GM18498 (cell line): ENCODE measurements around the gene ZNF350.
"Not testable (repeated sequence)": the region's sequence is repeated elsewhere in the genome, so short reads cannot be mapped to it uniquely, and the experiment has no call there.

ENCODE experiments used
- ATAC-seq: cut with Tn5 transposase; IDR thresholded peaks from one replicate; pipeline ENCODE4 v1.9.1; 2021; ENCODE audit warnings: mild to moderate bottlenecking, moderate library complexity; ENCODE audit not compliant: unreplicated experiment

ZNF350 gene

DNA sequence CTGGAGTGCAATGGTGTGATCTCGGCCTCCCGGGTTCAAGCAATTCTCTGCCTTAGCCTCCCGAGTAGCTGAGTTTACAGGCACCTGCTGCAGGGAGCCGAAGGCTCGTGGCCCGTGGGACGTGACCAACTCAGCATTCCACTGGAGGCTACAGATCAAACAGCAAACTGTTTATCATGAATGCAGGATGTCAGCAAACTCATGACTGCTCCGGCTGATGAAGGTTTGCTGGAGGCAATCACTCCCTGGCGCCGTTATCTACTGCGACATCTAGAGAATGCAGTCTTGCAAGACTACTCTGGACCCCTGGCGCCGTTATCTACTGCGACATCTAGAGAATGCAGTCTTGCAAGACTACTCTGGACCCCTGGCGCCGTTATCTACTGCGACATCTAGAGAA is 10.9 kb downstream of the ZNF350 start:
- not testable (repeated sequence) for ATAC-seq

DNA sequence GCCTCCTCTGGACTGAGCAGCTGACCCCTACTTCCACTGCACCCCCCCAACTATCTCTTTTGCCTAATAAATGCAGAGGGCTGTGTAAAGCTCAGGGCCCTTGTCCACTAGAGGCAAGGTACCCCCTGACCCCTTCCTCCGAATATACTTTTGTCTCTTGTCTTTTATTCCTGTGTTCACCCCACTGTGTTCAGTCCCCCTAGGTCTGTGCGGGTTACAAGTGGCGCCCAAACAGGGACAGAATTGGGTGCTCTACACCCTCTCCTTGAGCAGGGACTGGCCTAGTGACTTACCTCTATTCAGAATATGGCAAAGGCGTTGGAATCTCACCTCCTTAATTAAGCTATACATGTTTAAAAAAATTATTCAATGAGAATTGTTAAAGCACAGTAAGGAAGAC is 15.0 kb downstream of the ZNF350 start:
- no peak for ATAC-seq

DNA sequence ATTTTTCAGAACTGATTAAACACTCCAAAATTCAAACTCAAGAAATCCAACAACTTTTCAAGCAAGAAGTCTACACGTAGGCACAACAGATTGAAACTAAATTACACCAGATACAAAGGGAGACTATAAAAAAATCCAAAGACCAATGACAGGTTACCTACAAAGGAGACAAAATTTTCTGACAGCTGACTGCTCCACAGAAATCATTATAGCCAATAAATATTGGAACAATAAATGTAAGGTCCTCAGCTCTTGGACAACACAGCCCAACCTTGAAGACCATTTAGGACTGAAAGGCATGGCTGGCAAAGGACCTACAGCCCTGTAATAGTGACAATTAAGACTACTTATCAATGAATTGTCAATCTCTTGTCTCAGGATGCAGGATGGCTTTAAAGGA is 15.9 kb downstream of the ZNF350 start:
- ATAC-seq, result no peak

DNA sequence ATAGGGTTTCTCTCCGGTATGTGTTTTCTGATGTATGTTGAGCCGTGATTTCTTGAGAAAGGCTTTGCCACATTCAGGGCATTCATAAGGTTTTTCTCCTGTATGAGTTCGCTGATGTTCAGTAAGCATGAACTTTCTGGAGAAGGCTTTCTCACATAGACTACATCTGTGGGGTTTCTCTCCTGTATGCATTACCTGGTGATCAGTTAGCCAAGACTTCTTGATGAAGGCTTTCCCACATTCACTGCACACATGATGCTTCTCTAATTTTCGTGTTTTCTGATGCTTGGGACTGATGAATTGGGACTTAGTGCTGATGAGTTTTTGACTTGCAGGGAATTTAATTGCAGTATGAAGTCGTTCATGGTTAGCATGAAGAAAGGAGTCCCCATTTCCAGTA is 21.1 kb downstream of the ZNF350 start:
- ATAC-seq, result no peak

DNA sequence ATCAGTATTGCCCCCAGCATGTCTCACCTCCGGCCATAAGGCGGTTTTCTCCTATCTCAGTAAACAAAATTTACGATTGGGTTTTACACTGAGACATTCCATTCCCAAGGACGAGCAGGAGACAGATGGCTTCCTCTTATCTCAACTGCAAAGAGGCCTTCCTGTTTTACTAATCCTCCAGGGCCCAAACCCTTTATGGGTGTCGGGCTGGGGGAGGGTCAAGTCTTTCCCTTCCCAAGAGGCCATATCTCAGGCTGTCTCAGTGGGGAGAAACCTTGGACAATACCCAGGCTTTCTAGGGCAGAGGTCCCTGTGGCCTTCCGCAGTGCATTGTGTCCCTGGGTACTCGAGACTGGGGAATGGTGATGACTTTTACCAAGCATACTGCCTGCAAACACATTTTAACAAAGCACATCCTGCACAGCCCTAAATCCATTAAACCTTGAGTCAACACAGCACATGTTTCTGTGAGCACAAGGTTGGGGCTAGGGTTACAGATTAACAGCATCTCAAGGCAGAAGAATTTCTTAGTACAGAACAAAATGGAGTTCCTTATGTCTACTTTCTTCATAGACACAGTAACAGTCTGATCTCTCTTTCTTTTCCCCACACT is 25.9 kb downstream of the ZNF350 start:
- ATAC-seq, result not testable (repeated sequence)

DNA sequence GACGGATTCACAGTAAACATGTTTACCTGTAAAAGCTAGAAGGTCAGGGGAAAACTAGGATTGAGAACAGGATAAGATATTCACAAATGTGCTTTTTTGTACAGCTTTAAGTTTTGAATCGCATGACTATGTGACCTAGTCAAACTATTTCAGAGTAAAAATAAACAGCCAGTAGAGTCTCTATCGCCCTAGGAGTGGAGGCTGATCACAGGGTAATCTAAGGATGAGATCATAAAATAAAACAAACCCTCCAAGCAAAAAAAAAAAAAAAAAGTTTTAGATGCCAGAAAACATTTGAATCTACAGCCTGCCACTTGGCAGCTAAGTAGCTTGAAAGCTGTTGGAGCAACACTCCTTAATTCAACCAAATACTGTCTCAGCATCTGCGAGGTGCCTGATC is 26.8 kb downstream of the ZNF350 start:
- no peak for ATAC-seq

DNA sequence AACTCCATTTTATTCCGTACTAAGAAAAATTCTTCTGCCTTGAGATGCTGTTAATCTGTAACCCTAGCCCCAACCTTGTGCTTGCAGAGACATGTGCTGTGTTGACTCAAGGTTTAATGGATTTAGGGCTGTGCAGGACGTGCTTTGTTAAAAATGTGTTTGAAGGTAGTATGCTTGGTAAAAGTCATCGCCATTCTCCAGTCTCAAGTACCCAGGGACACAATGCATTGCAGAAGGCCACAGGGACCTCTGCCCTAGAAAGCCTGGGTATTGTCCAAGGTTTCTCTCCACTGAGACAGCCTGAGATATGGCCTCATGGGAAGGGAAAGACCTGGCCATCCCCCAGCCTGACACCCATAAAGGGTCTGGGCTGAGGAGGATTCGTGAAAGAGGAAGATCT is 28.8 kb downstream of the ZNF350 start:
- ATAC-seq, result not testable (repeated sequence)

DNA sequence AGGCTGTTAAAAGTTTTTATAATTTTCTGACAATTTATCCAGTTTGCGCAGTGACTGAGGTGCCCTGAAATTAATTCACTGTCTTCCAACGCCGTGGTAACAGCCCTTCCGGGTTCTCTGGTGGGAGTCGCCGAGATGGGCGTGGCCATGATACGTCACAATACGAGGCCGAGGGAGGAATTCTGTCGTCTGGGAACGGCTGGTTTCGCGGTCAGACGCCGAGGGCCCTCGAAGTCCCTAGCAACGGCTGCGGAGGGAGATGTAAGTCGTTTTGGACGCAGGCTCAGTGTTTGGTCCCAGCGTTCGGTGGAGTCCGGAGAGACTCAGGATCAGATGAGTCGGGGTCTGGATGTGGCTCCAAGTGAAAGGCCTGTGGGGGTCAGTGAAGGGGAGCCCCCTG is 37.7 kb downstream of the ZNF350 start:
- no peak for ATAC-seq

DNA sequence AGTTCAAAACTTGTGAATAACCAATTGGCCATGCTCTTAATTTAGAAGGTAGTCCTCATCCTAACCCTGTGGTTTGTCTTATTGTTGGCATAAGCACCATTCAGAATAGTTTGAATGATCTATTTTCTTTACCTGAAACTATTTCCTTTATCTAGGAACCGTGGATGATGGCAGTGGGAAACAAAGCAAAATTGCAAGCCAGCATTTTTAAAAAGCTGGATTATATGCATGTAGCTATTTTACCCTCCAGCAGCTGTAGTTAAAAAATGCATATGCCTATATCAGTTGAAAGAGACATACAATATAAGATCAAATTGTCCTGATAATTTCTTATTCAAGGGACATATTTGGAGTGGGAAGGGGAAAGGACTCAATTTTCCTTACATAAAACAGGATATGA is 40.0 kb downstream of the ZNF350 start:
- ATAC-seq, result no peak

DNA sequence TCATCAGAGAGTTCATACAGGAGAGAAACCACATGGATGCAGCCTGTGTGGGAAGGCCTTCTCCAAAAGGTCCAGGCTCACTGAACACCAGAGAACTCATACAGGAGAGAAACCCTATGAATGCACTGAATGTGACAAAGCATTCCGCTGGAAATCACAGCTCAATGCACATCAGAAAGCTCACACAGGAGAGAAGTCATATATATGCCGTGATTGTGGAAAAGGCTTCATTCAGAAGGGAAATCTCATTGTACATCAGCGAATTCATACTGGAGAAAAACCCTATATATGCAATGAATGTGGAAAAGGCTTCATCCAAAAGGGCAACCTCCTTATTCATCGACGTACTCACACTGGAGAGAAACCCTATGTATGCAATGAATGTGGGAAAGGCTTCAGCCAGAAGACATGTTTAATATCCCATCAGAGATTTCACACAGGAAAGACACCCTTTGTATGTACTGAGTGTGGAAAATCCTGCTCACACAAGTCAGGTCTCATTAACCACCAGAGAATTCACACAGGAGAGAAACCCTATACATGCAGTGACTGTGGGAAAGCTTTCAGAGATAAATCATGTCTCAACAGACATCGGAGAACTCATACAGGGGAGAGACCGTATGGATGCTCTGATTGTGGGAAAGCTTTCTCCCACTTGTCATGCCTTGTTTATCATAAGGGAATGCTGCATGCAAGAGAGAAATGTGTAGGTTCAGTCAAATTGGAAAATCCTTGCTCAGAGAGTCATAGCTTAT is 41.7 kb downstream of the ZNF350 start:
- no peak for ATAC-seq

DNA sequence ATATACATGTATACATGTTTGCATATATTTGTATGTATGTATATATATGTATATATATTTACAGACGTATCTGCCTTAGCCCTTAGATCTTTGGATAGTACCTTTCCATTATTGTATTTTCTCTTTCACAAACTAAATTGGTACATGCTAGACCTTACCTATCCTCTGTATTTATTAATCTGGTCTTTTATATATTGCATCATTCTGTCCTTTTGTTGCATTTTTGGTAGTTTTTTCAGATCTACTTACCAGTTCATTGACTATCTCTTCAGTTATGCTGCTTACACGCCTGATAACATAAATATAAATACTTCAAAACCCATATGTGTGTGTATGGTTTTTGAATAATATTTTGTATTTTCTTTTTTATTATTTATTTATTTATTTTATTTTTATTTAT is 47.7 kb downstream of the ZNF350 start:
- no peak for ATAC-seq

DNA sequence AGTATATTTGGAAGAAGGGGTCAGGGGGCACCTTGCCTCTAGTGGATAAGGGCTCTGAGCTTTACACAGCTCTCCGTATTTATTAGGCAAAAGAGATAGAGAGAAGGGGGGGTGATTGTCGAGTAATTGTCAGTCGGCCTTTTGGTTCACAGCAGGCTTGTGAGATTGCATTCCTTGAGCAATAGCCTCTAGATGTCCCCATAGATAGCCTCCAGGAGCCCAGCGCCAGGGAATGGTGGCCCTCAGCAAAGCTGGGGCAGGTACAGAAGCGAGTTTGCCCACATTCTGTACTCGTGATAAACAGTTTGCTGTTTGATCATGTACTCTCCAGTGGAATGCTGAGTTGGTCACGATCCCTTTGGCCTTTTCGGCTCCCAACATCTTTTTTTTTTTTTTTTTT is 54.7 kb downstream of the ZNF350 start:
- no peak for ATAC-seq

DNA sequence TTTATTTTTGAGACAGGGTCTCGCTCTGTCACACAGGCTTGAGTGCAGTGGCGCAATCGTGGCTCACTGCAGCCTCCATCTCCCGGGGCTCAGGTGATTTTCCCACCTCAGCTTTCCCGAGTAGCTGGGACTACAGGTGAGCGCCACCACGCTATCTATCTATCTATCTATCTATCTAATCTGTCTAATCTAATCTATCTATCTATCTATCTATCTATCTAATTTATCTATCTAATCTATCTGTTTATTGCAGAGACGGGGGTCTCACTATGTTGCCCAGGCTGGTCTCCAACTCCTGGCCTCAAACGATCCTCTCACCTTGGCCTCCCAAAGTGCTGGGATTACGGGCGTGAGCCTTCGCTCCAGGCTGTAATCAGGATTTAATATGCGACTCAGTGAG is 58.8 kb downstream of the ZNF350 start:
- ATAC-seq, result no peak

DNA sequence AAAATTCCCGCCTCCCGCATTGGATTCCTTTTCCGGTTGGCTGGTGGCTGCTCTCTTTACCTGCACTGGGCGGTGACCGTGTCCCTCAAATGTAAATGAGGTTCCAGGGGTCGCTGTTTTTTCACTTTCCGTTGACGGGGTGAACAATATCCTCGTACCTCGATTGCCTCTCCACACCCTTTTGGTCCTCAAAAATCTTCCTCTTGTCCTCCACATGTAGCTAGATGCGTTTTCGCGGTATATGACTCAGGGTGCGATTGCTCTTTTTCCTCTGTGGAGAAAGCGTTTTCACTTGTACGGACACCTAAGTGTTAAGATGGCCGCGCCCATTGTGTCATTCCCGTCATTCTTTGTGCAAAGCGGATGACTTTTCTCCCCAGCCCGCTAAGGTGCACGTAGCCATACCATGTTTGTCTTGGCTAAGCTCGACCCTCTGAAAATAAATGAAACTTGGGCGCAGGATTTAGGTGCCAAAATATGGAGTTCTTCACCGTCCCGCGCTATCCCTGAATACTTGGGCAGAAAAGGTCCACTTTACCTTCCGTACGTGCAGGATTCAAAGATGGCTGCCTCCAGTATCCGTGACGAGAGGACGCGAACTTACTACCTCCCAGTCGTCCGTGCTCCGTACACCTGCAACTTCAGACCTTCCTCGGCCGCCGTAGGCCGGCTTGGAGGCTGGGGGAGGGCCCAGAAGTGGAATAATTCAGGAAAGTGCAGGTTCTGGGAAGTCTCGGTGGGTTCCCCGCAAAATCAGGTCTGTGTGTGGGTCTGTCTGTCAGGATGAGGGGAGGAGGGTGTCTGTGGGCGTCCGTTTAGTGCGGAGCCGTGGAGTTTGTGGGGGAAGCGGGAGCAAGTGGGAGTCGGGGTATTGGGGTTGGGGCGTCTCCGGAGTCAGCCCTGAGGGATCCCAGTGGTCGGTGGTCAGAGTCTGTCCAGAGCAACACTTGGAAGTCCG is 59.6 kb downstream of the ZNF350 start, which contains the start of gene ZNF613:
Gene ZNF613 (plus strand): TSS at position 689 of the 958 bp plus-strand sequence. CDS start 8,749 bp downstream, outside the sequence.
- peak; percentile 89 for ATAC-seq

DNA sequence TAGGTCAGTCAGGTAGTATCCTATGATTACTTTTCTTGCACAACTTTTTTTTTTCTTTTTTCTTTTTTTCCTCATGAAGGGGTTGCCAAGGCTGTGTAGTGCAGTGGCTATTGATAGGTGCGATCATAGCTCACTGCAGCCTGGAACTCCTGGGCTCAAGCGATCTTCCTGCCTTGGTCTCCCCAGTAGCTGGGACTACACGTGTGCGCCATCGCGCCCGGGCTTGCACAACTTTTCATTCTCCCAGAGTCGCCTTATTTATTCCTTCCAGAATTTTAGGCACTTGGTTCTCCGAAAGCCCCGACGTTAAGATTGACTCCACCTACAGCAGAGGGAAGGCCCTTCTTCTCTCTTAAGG is 60.2 kb downstream of the ZNF350 start:
- no peak for ATAC-seq

DNA sequence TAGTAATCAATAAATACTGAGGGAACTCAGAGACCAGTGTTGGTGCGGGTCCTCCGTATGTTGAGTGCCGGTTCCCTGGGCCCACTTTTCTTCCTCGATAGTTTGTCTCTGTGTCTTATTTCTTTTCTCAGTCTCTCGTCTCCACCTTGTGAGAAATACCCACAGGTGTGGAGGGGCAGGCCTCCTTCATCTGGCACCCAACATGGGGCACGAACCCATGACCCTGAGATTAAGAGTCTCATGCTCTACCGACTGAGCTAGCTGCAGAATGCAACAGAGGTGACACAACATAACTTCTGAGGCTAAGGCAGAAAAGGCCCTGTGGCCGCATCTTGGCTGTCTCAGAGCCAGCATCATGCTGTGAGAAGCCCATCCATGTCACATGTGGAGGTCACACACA is 64.7 kb downstream of the ZNF350 start:
- no peak for ATAC-seq

DNA sequence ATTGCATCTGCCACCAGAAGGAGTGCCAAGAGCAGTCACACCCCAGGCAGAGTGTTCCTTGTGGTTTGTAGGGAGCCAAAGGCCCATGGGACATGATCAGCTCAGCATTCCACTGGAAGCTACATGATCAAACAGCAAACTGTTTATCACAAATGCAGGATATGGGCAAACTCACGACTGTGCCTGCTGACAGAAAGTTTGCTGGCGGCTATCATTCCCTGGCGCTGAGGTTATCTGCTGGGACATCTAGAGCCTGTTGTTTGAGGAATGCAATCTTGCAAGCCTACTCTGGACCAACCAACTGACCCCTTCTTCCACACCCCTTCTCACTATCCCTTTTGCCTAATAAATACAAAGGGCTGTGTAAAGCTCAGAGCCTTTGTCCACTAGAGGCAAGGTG is 67.0 kb downstream of the ZNF350 start:
- no peak for ATAC-seq

DNA sequence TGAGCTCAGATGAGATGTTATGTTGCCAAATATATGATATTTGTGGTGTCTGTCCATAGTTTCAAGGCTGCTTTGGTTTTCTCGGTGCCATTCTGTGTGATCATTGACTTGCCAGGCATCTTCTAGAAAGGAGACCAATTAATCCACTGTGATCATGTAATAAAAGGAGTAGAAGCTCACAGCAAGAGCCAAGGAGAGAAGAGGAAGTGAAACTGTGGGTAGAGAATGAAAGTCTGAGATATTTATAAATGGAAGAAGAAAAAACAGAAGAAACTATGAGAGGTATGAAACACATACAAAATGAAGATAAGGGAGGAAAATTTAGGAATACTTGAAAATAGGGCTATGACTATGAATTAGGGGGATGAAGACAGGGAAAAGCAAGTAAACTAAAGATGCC is 70.5 kb downstream of the ZNF350 start:
- no peak for ATAC-seq

DNA sequence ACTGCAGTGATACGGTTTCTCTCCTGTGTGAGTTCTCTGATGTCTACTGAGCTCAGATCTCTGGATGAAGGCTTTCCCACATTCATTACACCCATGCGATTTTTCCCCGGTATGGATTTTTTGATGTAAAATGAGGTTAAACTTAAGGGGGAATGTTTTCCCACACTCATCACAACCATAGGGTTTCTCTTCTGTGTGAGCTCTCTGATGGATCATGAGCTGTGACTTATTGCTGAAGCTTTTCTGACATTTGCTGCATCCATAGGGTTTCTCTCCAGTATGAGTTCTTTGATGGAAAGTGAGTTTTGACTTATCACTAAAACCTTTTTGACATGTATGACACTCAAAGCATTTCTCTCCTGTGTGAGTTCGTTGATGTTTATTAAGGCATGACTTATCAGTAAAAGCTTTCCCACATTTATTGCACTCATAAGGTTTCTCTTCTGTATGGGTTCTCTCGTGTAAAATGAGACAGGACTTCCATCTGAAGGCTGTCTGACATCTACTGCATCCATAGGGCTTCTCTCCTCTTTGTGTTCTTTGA is 71.2 kb downstream of the ZNF350 start:
- ATAC-seq, result no peak
